Fibroblast of lung (primary cell): ENCODE measurements around the gene SUPT20HL2. TPM values are rescaled to one million over a fixed set of nuclear protein-coding genes. Genes with fewer than 3 reads are reported as not detected.

Experiments
- DNase-seq, 2 donors: peaks; one replicate each; pipeline versions ENCODE4 v3.0.0 to v3.0.0-alpha.2; 2010; ENCODE audit warnings: low read depth in 2 of 2
- H2AFZ ChIP-seq: 2 replicates; pipeline ENCODE4 v1.5.1; 2012; ENCODE audit warnings: low read length, control low read depth, inconsistent platforms
- H3K27ac ChIP-seq: 2 replicates; pipeline ENCODE4 v1.5.1; 2011; ENCODE audit warnings: low read length, control low read depth; ENCODE audit not compliant: insufficient read depth
- H3K27me3 ChIP-seq: 2 replicates; pipeline ENCODE4 v1.5.1; 2011; ENCODE audit warnings: mild to moderate bottlenecking, low read length; ENCODE audit not compliant: control insufficient read depth, insufficient read depth
- H3K36me3 ChIP-seq: 2 replicates; pipeline ENCODE4 v1.5.1; 2011; ENCODE audit warnings: low read length; ENCODE audit not compliant: control insufficient read depth, insufficient read depth
- H3K4me1 ChIP-seq: 2 replicates; pipeline ENCODE4 v1.5.1; 2011; ENCODE audit warnings: low read length; ENCODE audit not compliant: control insufficient read depth, insufficient read depth; ENCODE audit errors: extremely low read depth
- H3K4me2 ChIP-seq: 2 replicates; pipeline ENCODE4 v1.5.1; 2011; ENCODE audit warnings: low read length, control low read depth; ENCODE audit not compliant: insufficient read depth; ENCODE audit errors: extremely low read depth
- H3K4me3 ChIP-seq, 4 experiments: fragments of 200-600 bp in 1 of 4; sonication (generic) in 1 of 4; replicated peaks in 1 of 4; 2 replicates each; pipeline ENCODE4 v1.5.1; 2011 to 2016; ENCODE audit warnings: low read length in 4 of 4, low read depth in 3 of 4, mild to moderate bottlenecking in 3 of 4, control low read depth in 2 of 4, inconsistent platforms in 1 of 4, mixed read lengths in 1 of 4; ENCODE audit not compliant: insufficient read depth in 1 of 4; ENCODE audit errors: control extremely low read depth in 1 of 4
- H3K79me2 ChIP-seq: 2 replicates; pipeline ENCODE4 v1.5.1; 2012; ENCODE audit warnings: mild to moderate bottlenecking, low read length, inconsistent platforms; ENCODE audit not compliant: control insufficient read depth, insufficient read depth
- H3K9ac ChIP-seq: 2 replicates; pipeline ENCODE4 v1.5.1; 2011; ENCODE audit warnings: mild to moderate bottlenecking, low read length, control low read depth; ENCODE audit not compliant: insufficient read depth
- H3K9me3 ChIP-seq: 2 replicates; pipeline ENCODE4 v1.5.1; 2012; ENCODE audit warnings: low read depth, low read length; ENCODE audit not compliant: control insufficient read depth, insufficient read depth
- H4K20me1 ChIP-seq: 2 replicates; pipeline ENCODE4 v1.5.1; 2011; ENCODE audit warnings: low read length; ENCODE audit not compliant: control insufficient read depth, insufficient read depth; ENCODE audit errors: extremely low read depth
- CTCF ChIP-seq, 2 donors: IDR thresholded peaks in 1 of 2; conservative IDR thresholded peaks in 1 of 2; 1 replicate in 1 of 2; 2 replicates in 1 of 2; pipeline ENCODE4 v1.5.1; 2011 to 2012; ENCODE audit warnings: low read length in 2 of 2, control low read depth in 1 of 2, inconsistent platforms in 1 of 2, low read depth in 1 of 2, mild to moderate bottlenecking in 1 of 2
- EZH2 ChIP-seq: IDR thresholded peaks from 2 replicates; pipeline ENCODE4 v1.5.1; 2012; ENCODE audit warnings: low read length, control low read depth, mild to moderate bottlenecking; ENCODE audit errors: missing control alignments
- polyA plus RNA-seq, 2 donors: library from polyadenylated mRNA; depleted of rRNA in 1 of 2; stranded (reverse) in 1 of 2; unstranded in 1 of 2; fragments of >200 nt; gene quantifications; 2 replicates each; pipeline ENCODE4 v1.2.1, GENCODE V29; 2011 to 2012; ENCODE audit warnings: missing spikeins in 1 of 2
- total RNA-seq: library from RNA; depleted of rRNA; stranded (reverse); fragments of >200 nt; gene quantifications from 2 replicates; pipeline ENCODE4 v1.2.1, GENCODE V29; 2014

The SUPT20HL2 gene
- total and polyA plus RNA-seq, 2 donors (not counting 1 experiment from before 2014, with no cell fraction given): not detected

GRCh38 chrX:24293412-24293811 is 20.5 kb downstream of the SUPT20HL2 start:
- no peak for DNase-seq
- Histone ChIP-seq H3K27me3 (no peaks in the 10 kb centered on the region), H3K4me2 (no peak overlapping the region), H3K4me3 (no peak overlapping the region), H3K27ac (no peak overlapping the region), H3K79me2 (no peaks in the 10 kb centered on the region), H3K9ac (no peak overlapping the region), H2AFZ (no peak overlapping the region), H4K20me1 (no peaks in the 10 kb centered on the region), H3K4me1 (no peaks in the 10 kb centered on the region), H3K9me3 (no peaks in the 10 kb centered on the region), H3K36me3 (no peaks in the 10 kb centered on the region)
- TF ChIP-seq CTCF (conservative IDR thresholded peaks at IDR 0.05 in 1 of 2, IDR thresholded peaks at IDR 0.05 in 1 of 2; ENCODE audit: low read depth in 1 of 2, low read length in 2 of 2): no peak
- no peak for TF ChIP-seq EZH2

DNA sequence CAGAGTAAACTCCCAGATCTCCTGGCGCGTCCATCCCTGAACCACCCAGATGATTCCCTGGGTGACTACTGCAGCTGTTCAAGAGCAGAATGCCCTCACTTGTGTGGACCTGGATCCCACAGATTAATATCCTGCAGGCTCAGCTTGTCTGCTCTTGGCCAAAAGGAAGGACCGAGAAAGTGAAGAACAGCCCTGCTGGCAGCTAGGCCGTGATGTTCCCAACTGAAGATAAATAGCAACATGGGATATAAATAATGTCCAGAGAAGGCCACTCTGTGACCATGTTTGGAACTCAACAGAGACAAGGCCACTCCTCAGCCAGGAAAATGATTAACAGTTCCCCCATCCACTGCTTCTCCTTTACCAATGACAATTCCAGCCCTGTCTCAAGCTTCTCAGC is 21.5 kb downstream of the SUPT20HL2 start:
- no peaks in the 10 kb centered on the region for H3K9me3 ChIP-seq
- no peak overlapping the region for H3K4me2 ChIP-seq
- no peaks in the 10 kb centered on the region for H3K4me1 ChIP-seq
- H4K20me1 ChIP-seq: no peaks in the 10 kb centered on the region
- no peaks in the 10 kb centered on the region for H3K36me3 ChIP-seq
- H3K27me3 ChIP-seq: no peaks in the 10 kb centered on the region
- TF ChIP-seq CTCF (conservative IDR thresholded peaks at IDR 0.05 in 1 of 2, IDR thresholded peaks at IDR 0.05 in 1 of 2; ENCODE audit: low read depth in 1 of 2, low read length in 2 of 2) (no peak), EZH2 (no peak)
- no peak overlapping the region for H3K27ac ChIP-seq
- H3K79me2 ChIP-seq: no peaks in the 10 kb centered on the region
- H3K9ac ChIP-seq: no peak overlapping the region
- H3K4me3 ChIP-seq: no peak overlapping the region
- no peak for DNase-seq
- no peak overlapping the region for H2AFZ ChIP-seq

DNA sequence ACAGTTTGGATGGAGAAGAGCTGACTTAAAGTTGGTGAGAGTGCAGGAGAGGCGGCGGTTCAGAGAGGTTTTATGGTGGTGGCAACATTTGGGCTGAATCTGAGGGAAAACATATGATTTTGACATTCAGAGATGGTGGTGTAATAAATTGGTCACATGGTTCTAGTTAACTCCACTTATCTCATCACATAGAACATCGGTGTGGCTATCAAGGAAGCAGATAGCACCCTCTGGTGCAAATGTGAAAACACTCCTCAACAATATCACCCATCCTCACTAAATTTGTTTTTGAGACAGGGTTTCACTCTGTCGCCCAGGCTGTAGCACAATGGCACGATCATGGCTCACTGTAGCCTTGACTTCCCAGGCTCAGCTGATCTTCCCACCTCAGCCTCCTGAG is 28.8 kb downstream of the SUPT20HL2 start:
- H3K9me3 ChIP-seq: no peaks in the 10 kb centered on the region
- H3K79me2 ChIP-seq: no peaks in the 10 kb centered on the region
- no peak overlapping the region for H3K4me3 ChIP-seq
- H3K36me3 ChIP-seq: no peaks in the 10 kb centered on the region
- no peak for DNase-seq
- H3K4me2 ChIP-seq: no peak overlapping the region
- no peaks in the 10 kb centered on the region for H4K20me1 ChIP-seq
- H3K4me1 ChIP-seq: no peaks in the 10 kb centered on the region
- no peaks in the 10 kb centered on the region for H3K27me3 ChIP-seq
- no peak overlapping the region for H3K9ac ChIP-seq
- no peak overlapping the region for H3K27ac ChIP-seq
- TF ChIP-seq EZH2: no peak
- no peak for TF ChIP-seq CTCF (conservative IDR thresholded peaks at IDR 0.05 in 1 of 2, IDR thresholded peaks at IDR 0.05 in 1 of 2; ENCODE audit: low read depth in 1 of 2, low read length in 2 of 2)
- no peak overlapping the region for H2AFZ ChIP-seq
